NT2/D1 (cell line): ENCODE results near the gene MT1E.

Experiments used
- SUZ12 ChIP-seq: IDR thresholded peaks from 2 replicates; pipeline ENCODE4 v1.6.1; 2011; ENCODE audit not compliant: insufficient read length, insufficient read depth; ENCODE audit errors: extremely low read depth
- YY1 ChIP-seq: IDR thresholded peaks from 2 replicates; pipeline ENCODE4 v1.6.1; 2011; ENCODE audit not compliant: insufficient read length, insufficient read depth
- ZNF274 ChIP-seq: IDR thresholded peaks from 2 replicates; pipeline ENCODE4 v1.6.1; 2011; ENCODE audit warnings: mild to moderate bottlenecking, low read depth, low read length

- TF ChIP-seq ZNF274 (no peak), SUZ12 (no peak), YY1 (no peak)
Measured at GRCh38 chr16:56610609-56611111, 14.9 kb upstream of the MT1E start.
